ENCODE results near the gene RGPD6.
"Not testable (repeated sequence)": the region's sequence is repeated elsewhere in the genome, so short reads cannot be mapped to it uniquely, and the experiment has no call there.

RGPD6 gene

GRCh38 chr2:110480084-110480483 is 96.9 kb downstream of the RGPD6 start:
- DNase-seq, result not testable (repeated sequence)

GRCh38 chr2:110477370-110477769 is 99.7 kb downstream of the RGPD6 start:
- not testable (repeated sequence) for DNase-seq

- DNase-seq, result not testable (repeated sequence)
These were observed 100.1 kb downstream of the RGPD6 start for GRCh38 chr2:110476952-110477351.

- not testable (repeated sequence) for DNase-seq
These were observed 101.2 kb downstream of the RGPD6 start for GRCh38 chr2:110475627-110476359.

GRCh38 chr2:110474898-110475297 is 102.1 kb downstream of the RGPD6 start:
- not testable (repeated sequence) for DNase-seq

- not testable (repeated sequence) for DNase-seq
These were observed 104.0 kb downstream of the RGPD6 start for GRCh38 chr2:110473059-110473358.

- not testable (repeated sequence) for DNase-seq
These were observed 104.6 kb downstream of the RGPD6 start, which contains the start of gene LIMS4 for GRCh38 chr2:110472171-110473058. TSS of gene LIMS4 (minus strand) at chr2:110472816. CDS start at chr2:110472778, 38 bp downstream.

- DNase-seq, result not testable (repeated sequence)
These were observed 108.1 kb downstream of the RGPD6 start for GRCh38 chr2:110468921-110469320.

GRCh38 chr2:110465312-110465711 is 111.7 kb downstream of the RGPD6 start:
- not testable (repeated sequence) for DNase-seq
